ENCODE results near the gene LPAR3. TPM values are rescaled to one million over a fixed set of nuclear protein-coding genes. Genes with fewer than 3 reads are reported as not detected.

LPAR3 gene
- total and polyA plus RNA-seq, 2 donors (not counting 1 experiment from before 2014, with no cell fraction given) = not detected

DNA sequence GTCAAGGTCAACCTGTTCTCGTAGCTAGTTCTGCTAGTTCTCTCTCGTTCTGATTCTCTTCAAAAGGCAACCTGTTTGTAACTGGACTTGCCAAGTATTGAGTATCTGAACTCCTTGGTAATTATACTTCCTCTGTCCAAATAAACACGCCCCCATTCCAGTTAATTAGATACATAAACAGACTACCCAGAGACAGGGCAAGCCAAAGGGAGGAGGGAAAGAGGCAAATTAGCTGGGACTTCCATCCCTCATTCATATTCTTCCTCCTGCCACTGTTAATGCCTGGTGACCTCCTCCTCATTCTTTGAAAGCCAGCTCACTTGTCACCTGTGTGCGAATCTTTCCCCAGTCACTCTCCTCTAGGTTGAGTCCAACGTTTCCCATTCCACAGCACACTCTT, 62.9 kb downstream of the LPAR3 start:
- Histone ChIP-seq H3K79me2 (ENCODE audit: control insufficient read depth, insufficient read depth, low read length) (no peaks in the 10 kb centered on the region), H3K4me1 (ENCODE audit: control insufficient read depth in 2 of 2, insufficient read depth in 2 of 2, low read length in 2 of 2) (no peaks in the 10 kb centered on the region), H3K27ac (ENCODE audit: low read length in 2 of 2) (no peak overlapping the region), H3K9ac (ENCODE audit: low read length) (no peak overlapping the region), H3K9me3 (ENCODE audit: control extremely low read depth in 1 of 3, control insufficient read depth in 2 of 3, insufficient read depth in 1 of 3, low read length in 2 of 3) (no peaks in the 10 kb centered on the region), H3K27me3 (replicated peaks in 1 of 4; ENCODE audit: control extremely low read depth in 1 of 4, control insufficient read depth in 3 of 4, insufficient read depth in 4 of 4, low read length in 3 of 4) (peaks cover 0 to 4% (median 0%) of the 10 kb centered on the region in 4 experiments), H2AFZ (ENCODE audit: insufficient read depth, low read depth, low read length, poor library complexity, severe bottlenecking) (no peak overlapping the region), H3K4me3 (ENCODE audit: control extremely low read depth in 1 of 5, extremely low read depth in 1 of 5, insufficient read depth in 1 of 5, low read depth in 2 of 5, low read length in 4 of 5) (no peak overlapping the region), H3K4me2 (replicated peaks; ENCODE audit: low read depth, low read length, poor library complexity, severe bottlenecking) (no peak overlapping the region), H3K36me3 (replicated peaks in 1 of 2; ENCODE audit: control extremely low read depth in 1 of 2, control insufficient read depth in 1 of 2, extremely low read depth in 1 of 2, insufficient read depth in 2 of 2, low read length in 1 of 2) (no peaks in the 10 kb centered on the region), H4K20me1 (ENCODE audit: control insufficient read depth, insufficient read depth, low read length, poor library complexity, severe bottlenecking) (no peaks in the 10 kb centered on the region)
- ChIA-PET POLR2A (no interaction called here), CTCF (no interaction called here)
- H3K9me3 Mint-ChIP-seq (ENCODE audit: insufficient read depth) = no peaks in the 10 kb centered on the region
- H3K4me1 Mint-ChIP-seq = no peaks in the 10 kb centered on the region
- intact Hi-C loops (cut with micrococcal nuclease) = no loop called here
- H3K27me3 Mint-ChIP-seq = peaks cover 10% of the 10 kb centered on the region
- H3K27ac Mint-ChIP-seq = no peak overlapping the region
- no peak overlapping the region for H3K4me3 Mint-ChIP-seq
- TF ChIP-seq, protein P1, sequence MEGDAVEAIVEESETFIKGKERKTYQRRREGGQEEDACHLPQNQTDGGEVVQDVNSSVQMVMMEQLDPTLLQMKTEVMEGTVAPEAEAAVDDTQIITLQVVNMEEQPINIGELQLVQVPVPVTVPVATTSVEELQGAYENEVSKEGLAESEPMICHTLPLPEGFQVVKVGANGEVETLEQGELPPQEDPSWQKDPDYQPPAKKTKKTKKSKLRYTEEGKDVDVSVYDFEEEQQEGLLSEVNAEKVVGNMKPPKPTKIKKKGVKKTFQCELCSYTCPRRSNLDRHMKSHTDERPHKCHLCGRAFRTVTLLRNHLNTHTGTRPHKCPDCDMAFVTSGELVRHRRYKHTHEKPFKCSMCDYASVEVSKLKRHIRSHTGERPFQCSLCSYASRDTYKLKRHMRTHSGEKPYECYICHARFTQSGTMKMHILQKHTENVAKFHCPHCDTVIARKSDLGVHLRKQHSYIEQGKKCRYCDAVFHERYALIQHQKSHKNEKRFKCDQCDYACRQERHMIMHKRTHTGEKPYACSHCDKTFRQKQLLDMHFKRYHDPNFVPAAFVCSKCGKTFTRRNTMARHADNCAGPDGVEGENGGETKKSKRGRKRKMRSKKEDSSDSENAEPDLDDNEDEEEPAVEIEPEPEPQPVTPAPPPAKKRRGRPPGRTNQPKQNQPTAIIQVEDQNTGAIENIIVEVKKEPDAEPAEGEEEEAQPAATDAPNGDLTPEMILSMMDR (IDR thresholded peaks at IDR 0.05) = no peak
- TF ChIP-seq EZH2 (IDR thresholded peaks at IDR 0.05; ENCODE audit: borderline replicate concordance, insufficient read depth, low read depth, low read length, poor library complexity, severe bottlenecking) = no peak
- DNase-seq (no peak), ATAC-seq (ENCODE audit: low read depth) (no peak)
- 95% methylated on average over 4 of the region's 5 CpGs for WGBS (ENCODE audit: insufficient coverage)

DNA sequence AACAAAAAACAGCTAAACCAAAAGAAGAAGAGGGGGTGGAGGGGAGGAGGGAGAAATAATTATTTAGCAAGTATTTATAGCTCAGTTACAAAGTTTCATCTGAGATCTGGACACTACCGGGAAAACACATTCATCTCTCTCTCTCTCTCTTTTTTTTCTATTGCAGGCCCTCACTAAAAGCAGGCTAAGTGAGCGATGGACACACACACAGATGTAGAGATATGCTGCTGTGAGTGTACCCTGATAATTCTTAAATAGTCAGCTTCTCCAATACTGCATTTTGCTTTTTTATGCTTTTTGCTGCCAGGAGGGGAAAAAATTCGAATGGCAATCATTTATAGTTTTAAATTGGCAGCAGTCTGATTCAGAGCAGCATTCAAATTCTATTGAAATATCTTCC, 65.0 kb downstream of the LPAR3 start:
- Histone ChIP-seq H4K20me1 (ENCODE audit: control insufficient read depth, insufficient read depth, low read length, poor library complexity, severe bottlenecking) (no peaks in the 10 kb centered on the region), H3K36me3 (replicated peaks in 1 of 2; ENCODE audit: control extremely low read depth in 1 of 2, control insufficient read depth in 1 of 2, extremely low read depth in 1 of 2, insufficient read depth in 2 of 2, low read length in 1 of 2) (no peaks in the 10 kb centered on the region), H3K9ac (ENCODE audit: low read length) (no peak overlapping the region), H3K9me3 (ENCODE audit: control extremely low read depth in 1 of 3, control insufficient read depth in 2 of 3, insufficient read depth in 1 of 3, low read length in 2 of 3) (no peaks in the 10 kb centered on the region), H2AFZ (ENCODE audit: insufficient read depth, low read depth, low read length, poor library complexity, severe bottlenecking) (no peak overlapping the region), H3K4me2 (replicated peaks; ENCODE audit: low read depth, low read length, poor library complexity, severe bottlenecking) (no peak overlapping the region), H3K27me3 (replicated peaks in 1 of 4; ENCODE audit: control extremely low read depth in 1 of 4, control insufficient read depth in 3 of 4, insufficient read depth in 4 of 4, low read length in 3 of 4) (peaks cover 0 to 4% (median 0%) of the 10 kb centered on the region in 4 experiments), H3K4me1 (ENCODE audit: control insufficient read depth in 2 of 2, insufficient read depth in 2 of 2, low read length in 2 of 2) (no peaks in the 10 kb centered on the region), H3K4me3 (ENCODE audit: control extremely low read depth in 1 of 5, extremely low read depth in 1 of 5, insufficient read depth in 1 of 5, low read depth in 2 of 5, low read length in 4 of 5) (no peak overlapping the region), H3K27ac (ENCODE audit: low read length in 2 of 2) (no peak overlapping the region), H3K79me2 (ENCODE audit: control insufficient read depth, insufficient read depth, low read length) (no peaks in the 10 kb centered on the region)
- Mint-ChIP-seq H3K4me3 (no peak overlapping the region), H3K27ac (no peak overlapping the region), H3K27me3 (peaks cover 10% of the 10 kb centered on the region), H3K9me3 (ENCODE audit: insufficient read depth) (no peaks in the 10 kb centered on the region), H3K4me1 (no peaks in the 10 kb centered on the region)
- ATAC-seq (ENCODE audit: low read depth) (no peak), DNase-seq (no peak)
- TF ChIP-seq EZH2 (IDR thresholded peaks at IDR 0.05; ENCODE audit: borderline replicate concordance, insufficient read depth, low read depth, low read length, poor library complexity, severe bottlenecking) = no peak
- TF ChIP-seq, protein P1 (IDR thresholded peaks at IDR 0.05) = no peak
- POLR2A ChIA-PET = no interaction called here
- intact Hi-C loops (cut with micrococcal nuclease) = no loop called here
- CTCF ChIA-PET = no interaction called here
- no CpG with 5 or more reads among the region's 3 CpGs for WGBS (ENCODE audit: insufficient coverage)

Data from B cell (primary cell).